Measurements from ENCODE around the gene SH3GL1.
"Not testable (repeated sequence)": the region's sequence is repeated elsewhere in the genome, so short reads cannot be mapped to it uniquely, and the experiment has no call there.

The SH3GL1 gene

DNA sequence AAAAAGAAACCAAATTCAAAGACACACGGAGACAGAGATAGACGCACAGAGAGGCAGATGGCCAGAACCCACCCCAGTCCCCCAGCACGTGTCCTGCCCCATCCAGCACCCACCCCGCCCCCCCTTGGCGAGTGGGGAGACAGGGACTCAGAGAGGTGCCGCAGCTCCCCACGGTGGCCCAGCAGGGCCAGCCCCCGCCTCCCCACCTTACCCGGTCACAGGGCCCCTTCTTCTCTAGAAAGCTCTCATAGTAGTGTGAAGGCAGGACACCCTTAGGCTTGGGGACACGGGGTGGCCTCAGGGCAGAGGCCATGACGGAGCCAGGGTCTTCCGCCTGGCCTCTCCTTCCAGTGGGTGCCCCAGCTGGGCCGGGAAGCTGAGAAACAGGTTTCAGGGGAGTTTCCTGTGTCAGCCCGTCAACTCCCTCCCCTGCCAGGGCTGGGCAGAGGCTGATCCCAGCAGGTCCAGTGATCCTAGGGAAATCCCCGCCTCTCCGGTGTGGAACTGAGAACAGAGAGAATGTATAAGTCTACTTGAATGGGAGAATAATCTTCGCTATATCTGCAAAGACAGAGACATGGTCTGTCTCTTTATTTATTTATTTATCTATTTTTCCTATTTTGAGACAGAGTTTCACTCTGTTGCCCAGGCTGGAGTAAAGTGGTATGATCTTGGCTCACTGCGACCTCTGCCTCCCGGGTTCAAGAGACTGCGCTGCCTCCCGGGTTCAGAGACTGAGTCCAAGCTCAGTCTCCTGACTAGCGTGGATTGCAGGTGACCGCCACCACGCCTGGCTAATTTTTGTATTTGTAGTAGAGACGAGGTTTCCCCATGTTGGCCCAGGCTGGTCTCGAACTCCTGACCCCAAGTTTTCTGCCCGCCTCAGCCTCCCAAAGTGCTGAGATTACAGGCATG lies 61.6 kb downstream of the SH3GL1 start, which contains the start of gene STAP2:
Gene STAP2, minus strand, starts transcription at position 387 of the 915 bp plus-strand sequence. Its CDS starts 74 bp downstream, at position 313.
- peaks cover 9% of the 10 kb centered on the region for H3K36me3 Mint-ChIP-seq
- peak within 1 kb of the TSS; percentile 93 for H3K27ac Mint-ChIP-seq
- peaks cover 30% of the 10 kb centered on the region for H3K4me1 Mint-ChIP-seq
- H3K4me3 Mint-ChIP-seq, result peak within 1 kb of the TSS; percentile 78
- no peak for ATAC-seq
- H3K9me3 Mint-ChIP-seq, result peaks cover 6% of the 10 kb centered on the region
- no peak for DNase-seq (ENCODE audit: low spot score in 2 of 2)

DNA sequence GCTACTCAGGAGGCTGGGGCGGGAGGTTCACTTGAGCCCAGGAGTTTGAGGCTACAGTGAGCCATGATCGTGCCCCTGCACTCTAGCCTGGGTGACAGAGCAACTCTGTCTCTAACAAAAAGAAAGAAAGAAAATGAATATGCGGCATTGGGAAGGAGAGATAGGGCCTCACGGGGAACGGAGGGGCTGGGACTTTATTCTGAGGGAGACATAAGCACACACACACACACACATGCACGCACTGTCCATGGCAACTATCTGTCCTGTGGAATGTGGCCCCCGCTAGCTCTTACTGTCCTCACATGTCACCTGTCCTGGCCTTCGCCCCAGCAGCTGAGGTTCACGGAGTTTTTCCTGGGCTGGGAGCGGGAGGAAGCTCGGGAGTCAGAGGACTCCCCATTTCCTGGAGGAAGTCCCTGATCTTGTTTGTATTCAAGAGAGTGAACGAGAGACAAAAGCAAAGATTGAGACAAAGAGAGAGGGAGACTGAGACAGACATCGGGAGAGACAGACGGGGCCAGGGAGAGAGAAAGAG lies 62.4 kb downstream of the SH3GL1 start:
- Mint-ChIP-seq H3K27ac (peak overlapping the region; percentile 93), H3K9me3 (peaks cover 6% of the 10 kb centered on the region), H3K4me1 (peaks cover 30% of the 10 kb centered on the region), H3K4me3 (peak overlapping the region; percentile 78), H3K36me3 (peaks cover 6% of the 10 kb centered on the region)
- ATAC-seq (no peak), DNase-seq (ENCODE audit: low spot score in 2 of 2) (no peak)

DNA sequence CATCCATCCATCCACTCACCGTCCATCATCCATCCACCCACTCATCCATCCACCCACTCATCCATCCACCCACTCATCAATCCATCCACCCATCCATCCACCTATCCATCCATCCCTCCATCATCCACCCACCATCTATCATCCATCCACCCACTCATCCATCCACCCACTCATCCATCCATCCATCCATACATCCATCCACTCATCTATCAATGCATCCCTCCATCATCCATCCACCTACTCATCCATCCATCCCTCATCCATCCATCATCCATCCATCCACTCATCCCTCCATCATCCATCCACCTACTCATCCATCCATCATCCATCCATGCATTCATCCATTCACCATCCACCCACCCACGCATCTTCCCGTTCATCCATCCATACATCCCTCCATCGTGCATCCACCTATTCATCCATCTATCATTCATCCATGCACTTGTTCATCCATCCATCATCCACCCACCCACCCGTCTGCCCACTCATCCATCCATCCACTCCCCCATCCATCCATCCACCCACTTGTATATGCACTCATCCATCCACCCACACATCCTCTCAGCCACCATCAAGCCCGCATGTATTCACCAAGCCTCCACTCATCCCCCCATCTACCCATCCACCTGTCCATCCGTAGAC lies 65.3 kb downstream of the SH3GL1 start:
- Mint-ChIP-seq H3K4me3 (no peak overlapping the region), H3K9me3 (peaks cover 6% of the 10 kb centered on the region)
- ATAC-seq, result no peak

DNA sequence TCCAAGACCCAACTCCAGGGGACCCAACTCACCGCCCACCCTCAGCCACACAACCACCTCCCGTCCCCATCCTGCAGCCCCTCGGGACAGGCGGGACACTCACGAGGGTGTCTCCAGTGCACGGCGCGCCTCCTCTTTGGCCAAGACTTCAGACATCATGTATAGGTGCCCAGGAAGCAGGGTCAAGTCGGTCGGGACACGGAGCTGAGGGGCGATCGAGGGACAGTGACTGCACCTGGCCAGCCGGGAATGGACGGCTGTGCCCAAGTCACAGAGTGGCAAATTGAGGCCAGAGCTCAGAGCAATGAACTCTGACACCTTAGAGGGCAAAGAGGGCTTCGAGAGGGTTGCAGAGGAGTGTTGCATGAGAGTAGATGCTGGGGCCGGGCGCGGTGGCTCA lies 70.5 kb downstream of the SH3GL1 start:
- no peaks in the 10 kb centered on the region for H3K9me3 Mint-ChIP-seq

More for the DNA sequence above, 65.3 kb downstream of the SH3GL1 start:
- DNase-seq (ENCODE audit: low spot score in 2 of 2), result no peak
- no peak overlapping the region for H3K27ac Mint-ChIP-seq
- H3K36me3 Mint-ChIP-seq, result no peaks in the 10 kb centered on the region
- H3K4me1 Mint-ChIP-seq, result peaks cover 21% of the 10 kb centered on the region

DNA sequence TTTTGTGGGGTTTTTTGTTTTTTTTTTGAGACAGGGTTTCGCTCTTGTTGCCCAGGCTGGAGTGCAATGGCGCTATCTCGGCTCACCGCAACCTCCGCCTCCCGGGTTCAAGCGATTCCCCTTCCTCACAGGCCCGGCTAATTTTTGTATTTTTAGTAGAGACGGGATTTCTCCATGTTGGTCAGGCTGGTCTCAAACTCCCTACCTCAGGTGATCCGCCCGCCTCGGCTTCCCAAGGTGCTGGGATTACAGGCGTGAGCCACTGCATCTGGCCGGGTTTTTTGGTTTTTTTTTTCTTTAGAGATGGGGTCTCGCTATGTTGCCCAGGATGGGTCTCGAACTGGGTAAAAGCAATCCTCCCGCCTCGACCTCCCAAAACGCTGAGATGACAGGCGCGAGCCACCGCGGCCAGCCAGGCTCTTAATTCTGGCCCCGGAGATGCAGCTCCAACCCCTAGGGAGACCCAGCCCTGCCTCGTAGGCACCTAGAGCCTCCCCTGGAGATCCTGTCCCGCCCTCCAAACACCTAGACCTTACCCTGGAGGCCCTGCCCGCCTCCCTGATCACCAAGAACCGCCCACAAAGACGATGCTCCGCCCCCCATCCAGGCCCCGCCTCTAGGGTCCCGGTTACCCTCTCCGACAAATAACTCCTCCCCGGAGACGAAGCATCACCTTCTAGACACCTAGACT lies 71.2 kb downstream of the SH3GL1 start:
- not testable (repeated sequence) for ATAC-seq, H3K9me3 Mint-ChIP-seq
- Mint-ChIP-seq H3K4me1 (peaks cover 32% of the 10 kb centered on the region), H3K4me3 (peak overlapping the region; percentile 78), H3K36me3 (peaks cover 11% of the 10 kb centered on the region), H3K27ac (peak overlapping the region; percentile 88)
- DNase-seq (ENCODE audit: low spot score in 2 of 2), result peak in 1 of 2 donors; percentile 65

More for the DNA sequence above, 70.5 kb downstream of the SH3GL1 start:
- H3K4me3 Mint-ChIP-seq, result peak overlapping the region; percentile 78
- peaks cover 32% of the 10 kb centered on the region for H3K4me1 Mint-ChIP-seq
- no peak for DNase-seq (ENCODE audit: low spot score in 2 of 2)
- H3K36me3 Mint-ChIP-seq, result peaks cover 11% of the 10 kb centered on the region
- peak overlapping the region; percentile 88 for H3K27ac Mint-ChIP-seq
- no peak for ATAC-seq

DNA sequence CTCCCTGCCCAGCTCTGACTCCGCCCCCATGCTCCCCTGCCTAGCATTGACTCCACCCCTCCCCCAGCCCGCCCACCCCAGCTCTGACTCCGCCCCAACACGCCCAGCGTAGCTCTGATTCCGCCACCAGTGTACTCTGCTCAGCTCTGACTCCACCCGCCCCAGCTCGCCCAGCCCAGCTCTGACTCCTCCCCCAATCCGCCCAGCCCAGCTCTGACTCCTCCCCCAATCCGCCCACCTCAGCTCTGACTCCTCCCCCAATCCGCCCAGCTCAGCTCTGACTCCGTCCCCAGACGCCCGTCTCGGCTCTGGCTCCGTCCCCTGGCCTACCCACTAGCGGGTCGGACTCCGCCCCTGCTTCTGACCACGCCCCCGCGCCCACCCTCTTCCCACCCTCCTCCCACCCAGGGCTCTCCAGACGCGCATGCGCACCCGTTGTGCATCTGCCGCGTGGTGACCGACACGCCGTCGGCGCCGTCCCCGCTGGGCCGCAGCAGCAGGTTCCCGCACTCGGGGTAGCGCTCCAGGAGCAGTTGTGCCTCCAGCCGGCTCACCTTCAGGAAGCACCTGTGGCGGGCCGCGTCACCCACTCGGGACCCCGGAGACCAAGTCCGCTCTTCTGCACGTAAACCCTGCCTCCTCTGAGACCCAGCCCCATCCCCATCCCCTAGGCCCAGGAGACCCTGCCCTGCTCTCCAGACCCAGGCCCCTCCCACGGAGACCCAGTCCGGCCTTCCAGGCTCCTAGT lies 71.9 kb downstream of the SH3GL1 start:
- ATAC-seq (peak; percentile 89), DNase-seq (ENCODE audit: low spot score in 2 of 2) (peak; percentile 93 to 97)
- peak overlapping the region; percentile 78 for H3K4me3 Mint-ChIP-seq
- peaks cover 32% of the 10 kb centered on the region for H3K4me1 Mint-ChIP-seq
- peaks cover 11% of the 10 kb centered on the region for H3K36me3 Mint-ChIP-seq
- peak overlapping the region; percentile 88 for H3K27ac Mint-ChIP-seq
- no peaks in the 10 kb centered on the region for H3K9me3 Mint-ChIP-seq

DNA sequence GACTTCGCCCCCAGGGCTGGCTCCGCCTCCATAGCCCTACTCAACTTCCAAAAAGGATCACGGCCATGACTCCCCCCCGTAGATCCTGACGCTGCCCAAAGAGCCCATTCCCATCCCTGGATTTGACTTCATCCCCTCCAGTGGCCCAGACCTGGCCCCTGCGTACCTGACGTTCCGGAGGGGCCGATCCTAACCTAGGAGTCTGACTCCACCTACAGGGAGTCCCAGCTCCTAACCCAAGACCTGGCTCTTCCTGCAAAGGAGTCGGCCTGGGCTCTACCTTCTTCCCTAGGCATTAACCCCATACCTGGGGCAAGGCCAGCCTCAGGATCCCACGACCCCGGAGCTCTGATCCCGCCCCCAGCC lies 72.5 kb downstream of the SH3GL1 start:
- Mint-ChIP-seq H3K27ac (peak overlapping the region; percentile 88), H3K4me1 (peaks cover 32% of the 10 kb centered on the region), H3K9me3 (no peaks in the 10 kb centered on the region), H3K36me3 (peaks cover 11% of the 10 kb centered on the region), H3K4me3 (peak overlapping the region; percentile 78)
- DNase-seq (ENCODE audit: low spot score in 2 of 2), result no peak
- peak; percentile 3 for ATAC-seq

DNA sequence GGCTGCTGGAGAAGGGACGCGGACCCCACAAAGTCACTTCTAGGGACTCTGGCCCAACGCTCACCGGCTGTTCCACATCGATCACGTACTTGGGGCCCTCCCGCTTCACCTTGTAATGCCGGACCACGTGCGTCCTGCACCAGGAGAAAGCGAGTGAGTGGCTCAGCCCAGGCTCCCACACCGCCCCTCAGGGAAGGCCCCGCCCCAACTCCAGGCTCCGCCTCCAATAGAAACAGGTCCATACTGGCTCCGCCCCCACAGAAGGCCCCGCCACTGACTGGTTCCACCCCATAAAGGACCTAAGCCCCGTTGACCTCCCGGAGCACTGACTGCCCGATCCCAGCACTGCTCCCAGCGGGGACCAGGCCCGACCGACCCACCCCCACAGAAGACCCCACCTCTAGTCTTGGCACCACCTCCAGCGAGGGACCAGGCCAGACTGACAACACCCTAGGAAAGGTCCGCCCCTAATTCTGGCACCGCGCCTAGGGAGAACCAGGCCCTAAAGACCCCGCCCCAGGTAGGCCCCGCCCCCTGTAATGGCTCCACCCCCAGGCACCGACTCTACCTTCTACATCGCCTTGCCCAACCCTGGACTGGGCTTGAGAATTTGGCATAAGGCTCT lies 73.0 kb downstream of the SH3GL1 start:
- H3K4me1 Mint-ChIP-seq, result peaks cover 32% of the 10 kb centered on the region
- no peaks in the 10 kb centered on the region for H3K9me3 Mint-ChIP-seq
- peak; percentile 66 to 87 for DNase-seq (ENCODE audit: low spot score in 2 of 2)
- peak overlapping the region; percentile 88 for H3K27ac Mint-ChIP-seq
- peaks cover 11% of the 10 kb centered on the region for H3K36me3 Mint-ChIP-seq
- ATAC-seq, result peak; percentile 57
- H3K4me3 Mint-ChIP-seq, result peak overlapping the region; percentile 78

DNA sequence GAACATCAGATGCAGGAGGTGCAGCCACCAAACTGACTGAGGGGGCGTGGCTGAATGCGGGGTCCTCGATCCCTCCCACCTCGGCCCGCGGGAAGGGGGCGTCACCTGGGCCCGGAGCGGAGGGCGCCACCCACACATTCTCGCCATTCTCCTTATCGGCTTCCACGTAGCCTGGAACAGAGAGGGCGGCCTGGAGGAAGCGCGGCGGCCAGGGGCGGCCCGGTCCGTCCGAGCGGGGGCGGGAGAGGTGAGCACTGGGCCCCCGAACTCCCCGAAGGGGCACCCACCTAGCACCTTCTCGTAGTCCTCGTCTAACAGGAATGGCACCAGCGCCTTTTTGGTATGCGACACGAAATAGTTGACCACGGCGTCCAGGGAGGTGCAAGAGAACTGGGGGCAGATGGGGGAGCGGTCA lies 73.5 kb downstream of the SH3GL1 start:
- H3K36me3 Mint-ChIP-seq, result peaks cover 11% of the 10 kb centered on the region
- peak overlapping the region; percentile 78 for H3K4me3 Mint-ChIP-seq
- no peak overlapping the region for H3K27ac Mint-ChIP-seq
- DNase-seq (ENCODE audit: low spot score in 2 of 2) (no peak), ATAC-seq (no peak)
- peaks cover 32% of the 10 kb centered on the region for H3K4me1 Mint-ChIP-seq
- no peaks in the 10 kb centered on the region for H3K9me3 Mint-ChIP-seq

DNA sequence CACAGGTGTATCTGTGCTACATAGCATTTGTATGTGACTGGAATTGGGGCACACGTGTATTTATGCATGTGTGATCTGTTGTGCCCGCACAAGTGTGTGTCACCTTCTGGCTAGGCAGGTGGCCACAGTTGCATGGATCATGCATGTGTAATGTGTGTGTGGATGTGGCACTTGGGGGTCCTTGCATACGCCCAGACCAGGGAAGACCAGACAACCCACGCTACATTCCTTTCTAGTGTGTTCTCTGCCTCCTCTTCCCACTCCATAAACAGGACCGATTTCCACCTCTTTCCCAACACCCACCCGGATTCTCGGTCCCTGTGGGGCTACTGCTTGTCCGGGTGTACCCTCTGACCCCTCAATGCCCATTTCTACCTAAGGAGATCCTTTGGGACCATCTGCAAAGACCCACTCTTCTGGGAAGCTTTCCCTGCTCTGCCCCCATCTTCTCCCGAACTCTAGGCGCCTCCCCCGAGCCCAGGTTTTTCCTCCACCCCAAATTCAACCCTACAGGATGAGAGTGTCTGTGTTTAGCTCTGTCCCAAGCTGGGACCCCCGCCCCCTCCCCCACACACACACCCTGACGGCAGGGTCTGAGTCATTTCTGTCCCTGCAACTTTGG lies 74.0 kb downstream of the SH3GL1 start:
- ATAC-seq (no peak), DNase-seq (ENCODE audit: low spot score in 2 of 2) (no peak)
- Mint-ChIP-seq H3K4me1 (peaks cover 32% of the 10 kb centered on the region), H3K9me3 (no peaks in the 10 kb centered on the region), H3K36me3 (peaks cover 11% of the 10 kb centered on the region), H3K4me3 (peak overlapping the region; percentile 78), H3K27ac (no peak overlapping the region)

DNA sequence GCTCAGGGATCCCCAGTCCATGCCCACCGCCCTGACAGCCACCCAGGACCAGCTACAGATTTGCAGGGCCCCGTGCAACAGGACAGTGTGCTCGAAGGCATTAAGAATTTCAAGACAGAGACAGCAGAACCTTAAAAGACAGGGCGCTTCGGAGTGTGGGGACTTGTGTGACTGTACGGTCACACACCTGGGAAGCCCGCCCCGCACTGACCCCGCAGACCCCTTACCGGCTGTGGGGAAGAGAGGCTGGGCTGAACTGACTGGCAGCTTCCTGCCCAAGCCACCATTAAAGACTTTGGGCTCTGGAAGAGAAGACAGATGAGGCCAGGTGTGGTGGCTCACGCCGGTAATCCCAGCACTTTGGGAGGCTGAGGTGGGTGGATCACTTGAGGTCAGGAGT lies 76.1 kb downstream of the SH3GL1 start:
- H3K4me3 Mint-ChIP-seq, result no peak overlapping the region
- ATAC-seq, result no peak

DNA sequence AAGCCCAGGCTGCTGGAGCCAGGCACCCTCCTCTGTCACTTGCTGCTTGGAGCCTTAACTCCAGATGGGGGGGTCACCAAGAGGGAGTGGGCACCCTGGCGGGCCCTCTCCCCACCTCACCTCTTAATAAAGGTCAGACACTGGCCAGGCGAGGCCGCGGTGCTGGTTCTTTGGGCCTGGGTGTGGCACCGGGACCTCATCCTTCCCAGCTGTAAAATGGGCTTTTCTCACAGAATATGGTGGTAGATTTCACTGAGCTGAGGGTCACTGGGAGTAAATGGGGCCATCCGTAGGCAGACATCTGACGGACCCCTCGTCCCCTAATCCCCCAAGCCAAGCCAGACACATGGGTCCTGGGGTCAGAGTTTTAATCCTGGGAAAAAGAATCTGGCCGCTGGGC lies 76.7 kb downstream of the SH3GL1 start:
- peaks cover 38% of the 10 kb centered on the region for H3K4me1 Mint-ChIP-seq
- peaks cover 11% of the 10 kb centered on the region for H3K36me3 Mint-ChIP-seq
- ATAC-seq (no peak), DNase-seq (ENCODE audit: low spot score in 2 of 2) (no peak)
- peaks cover 5% of the 10 kb centered on the region for H3K9me3 Mint-ChIP-seq
- no peak overlapping the region for H3K4me3 Mint-ChIP-seq
- H3K27ac Mint-ChIP-seq, result no peak overlapping the region

More for the DNA sequence above, 76.1 kb downstream of the SH3GL1 start:
- Mint-ChIP-seq H3K27ac (no peak overlapping the region), H3K4me1 (peaks cover 37% of the 10 kb centered on the region), H3K36me3 (peaks cover 11% of the 10 kb centered on the region), H3K9me3 (peaks cover 5% of the 10 kb centered on the region)
- no peak for DNase-seq (ENCODE audit: low spot score in 2 of 2)

DNA sequence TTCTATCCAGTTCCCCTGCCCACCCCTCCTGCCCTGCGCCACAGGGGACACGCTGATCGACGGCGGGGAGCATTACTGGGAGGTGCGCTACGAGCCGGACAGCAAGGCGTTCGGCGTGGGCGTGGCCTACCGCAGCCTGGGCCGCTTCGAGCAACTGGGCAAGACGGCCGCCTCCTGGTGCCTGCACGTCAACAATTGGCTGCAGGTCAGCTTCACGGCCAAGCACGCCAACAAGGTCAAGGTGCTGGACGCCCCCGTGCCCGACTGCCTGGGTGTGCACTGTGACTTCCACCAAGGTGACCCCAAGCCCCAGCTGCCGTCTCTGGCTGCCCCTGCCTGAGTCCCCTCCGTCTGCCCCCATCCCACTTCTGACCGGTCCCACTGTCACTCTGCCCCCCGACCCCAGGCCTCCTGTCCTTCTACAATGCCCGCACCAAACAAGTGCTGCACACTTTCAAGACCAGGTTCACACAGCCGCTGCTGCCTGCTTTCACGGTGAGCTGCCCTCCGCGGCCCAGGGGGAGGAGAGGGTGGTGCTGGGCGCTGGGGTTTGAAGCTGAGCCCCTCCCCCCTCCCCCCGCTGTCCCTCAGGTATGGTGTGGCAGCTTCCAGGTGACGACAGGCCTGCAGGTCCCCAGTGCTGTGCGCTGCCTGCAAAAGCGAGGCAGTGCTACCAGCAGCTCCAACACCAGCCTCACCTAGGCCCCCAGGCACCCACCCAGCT lies 77.2 kb downstream of the SH3GL1 start:
- Mint-ChIP-seq H3K4me1 (peaks cover 38% of the 10 kb centered on the region), H3K9me3 (peaks cover 5% of the 10 kb centered on the region), H3K36me3 (peaks cover 5% of the 10 kb centered on the region), H3K27ac (no peak overlapping the region), H3K4me3 (no peak overlapping the region)
- no peak for DNase-seq (ENCODE audit: low spot score in 2 of 2)
- no peak for ATAC-seq

Data from stimulated activated effector memory CD8-positive, alpha-beta T cell treated with anti-CD3 and anti-CD28 coated beads, Interleukin-12 subunit alpha, Interleukin-12 subunit beta, amount 100 ng/mL, for 72 hours (primary cell).